Mesenchymal stem cell (in vitro differentiated cells and primary cell): ENCODE data around the gene C1D.
A peak's percentile ranks its signal among the peaks of the same experiment; 100 is the strongest.

ENCODE experiments used
- DNase-seq: peaks from one replicate; pipeline ENCODE4 v3.0.0-alpha.2; 2013
- H2AFZ ChIP-seq: one replicate; pipeline ENCODE4 v1.6.1; 2013; ENCODE audit warnings: low read depth, mild to moderate bottlenecking, control low read depth, inconsistent platforms, low read length, moderate library complexity
- H2AK5ac ChIP-seq: 2 replicates; pipeline ENCODE4 v1.6.1; 2013; ENCODE audit warnings: low read length, moderate library complexity, mild to moderate bottlenecking, inconsistent platforms; ENCODE audit not compliant: severe bottlenecking
- H2BK120ac ChIP-seq: one replicate; pipeline ENCODE4 v1.6.1; 2013; ENCODE audit warnings: low read depth, mild to moderate bottlenecking, inconsistent platforms, low read length, moderate library complexity
- H2BK12ac ChIP-seq, 2 experiments: one replicate each; pipeline ENCODE4 v1.6.1; 2013; ENCODE audit warnings: inconsistent platforms in 2 of 2, low read length in 2 of 2, mild to moderate bottlenecking in 2 of 2, moderate library complexity in 2 of 2, control low read depth in 1 of 2
- H2BK15ac ChIP-seq: one replicate; pipeline ENCODE4 v1.6.1; 2013; ENCODE audit warnings: mild to moderate bottlenecking, low read depth, inconsistent platforms; ENCODE audit not compliant: poor library complexity, severe bottlenecking
- H2BK5ac ChIP-seq: 2 replicates; pipeline ENCODE4 v1.6.1; 2013; ENCODE audit warnings: low read depth, mild to moderate bottlenecking, low read length, control low read depth, inconsistent platforms; ENCODE audit not compliant: poor library complexity, severe bottlenecking
- H3K14ac ChIP-seq, 2 experiments: one replicate each; pipeline ENCODE4 v1.6.1; 2013; ENCODE audit warnings: inconsistent platforms in 2 of 2, low read length in 2 of 2, control low read depth in 1 of 2, mild to moderate bottlenecking in 1 of 2, moderate library complexity in 1 of 2
- H3K18ac ChIP-seq, 2 experiments: one replicate each; pipeline ENCODE4 v1.6.1; 2013; ENCODE audit warnings: inconsistent platforms in 2 of 2, low read length in 2 of 2, control low read depth in 1 of 2, low read depth in 1 of 2, mild to moderate bottlenecking in 1 of 2
- H3K23ac ChIP-seq, 2 experiments: one replicate each; pipeline ENCODE4 v1.6.1; 2013; ENCODE audit warnings: inconsistent platforms in 2 of 2, low read length in 2 of 2, mild to moderate bottlenecking in 2 of 2, moderate library complexity in 2 of 2, control low read depth in 1 of 2
- H3K27ac ChIP-seq: 2 replicates; pipeline ENCODE4 v1.5.1; 2013; ENCODE audit warnings: mild to moderate bottlenecking, moderate library complexity, low read length, control low read depth, inconsistent platforms; ENCODE audit not compliant: poor library complexity, severe bottlenecking
- H3K27me3 ChIP-seq, 2 experiments: 2 replicates each; pipeline versions ENCODE4 v1.6.1 to v1.7.0; 2013; ENCODE audit warnings: low read length in 2 of 2, mild to moderate bottlenecking in 2 of 2, moderate library complexity in 2 of 2, control low read depth in 1 of 2, inconsistent platforms in 1 of 2; ENCODE audit not compliant: control insufficient read depth in 1 of 2, insufficient read depth in 1 of 2
- H3K36me3 ChIP-seq, 2 experiments: 2 replicates each; pipeline versions ENCODE4 v1.6.1 to v1.7.0; 2013; ENCODE audit warnings: low read length in 2 of 2, control low read depth in 1 of 2, inconsistent platforms in 1 of 2, low read depth in 1 of 2, mild to moderate bottlenecking in 1 of 2; ENCODE audit not compliant: insufficient read depth in 2 of 2, control insufficient read depth in 1 of 2
- H3K4ac ChIP-seq, 2 experiments: one replicate each; pipeline ENCODE4 v1.6.1; 2013; ENCODE audit warnings: inconsistent platforms in 2 of 2, low read length in 2 of 2, mild to moderate bottlenecking in 2 of 2, moderate library complexity in 2 of 2, control low read depth in 1 of 2, low read depth in 1 of 2
- H3K4me1 ChIP-seq: 2 replicates; pipeline ENCODE4 v1.6.1; 2013; ENCODE audit warnings: low read depth, low read length, control low read depth; ENCODE audit not compliant: control insufficient read depth, insufficient read depth
- H3K4me2 ChIP-seq: 2 replicates; pipeline ENCODE4 v1.6.1; 2013; ENCODE audit warnings: low read length, mild to moderate bottlenecking, inconsistent platforms; ENCODE audit not compliant: poor library complexity, severe bottlenecking
- H3K4me3 ChIP-seq, 2 experiments: 2 replicates each; pipeline versions ENCODE4 v1.5.1 to v1.7.0; 2013; ENCODE audit warnings: low read length in 2 of 2, mild to moderate bottlenecking in 2 of 2, control low read depth in 1 of 2, low read depth in 1 of 2; ENCODE audit not compliant: insufficient read depth in 1 of 2
- H3K79me1 ChIP-seq: replicated peaks from 2 replicates; pipeline ENCODE4 v1.6.1; 2013; ENCODE audit warnings: mild to moderate bottlenecking, control low read depth, low read length, inconsistent platforms; ENCODE audit not compliant: poor library complexity, severe bottlenecking
- H3K9ac ChIP-seq: 2 replicates; pipeline ENCODE4 v1.7.0; 2013; ENCODE audit warnings: mild to moderate bottlenecking, low read length, moderate library complexity
- H3K9me3 ChIP-seq: 2 replicates; pipeline ENCODE4 v1.7.0; 2013; ENCODE audit warnings: mild to moderate bottlenecking, low read length; ENCODE audit not compliant: control insufficient read depth
- H4K8ac ChIP-seq: one replicate; pipeline ENCODE4 v1.6.1; 2013; ENCODE audit warnings: inconsistent platforms, mild to moderate bottlenecking, low read length, moderate library complexity
- H4K91ac ChIP-seq: one replicate; pipeline ENCODE4 v1.6.1; 2013; ENCODE audit warnings: mild to moderate bottlenecking, low read length, inconsistent platforms
- WGBS: methylation state at CpG from one replicate; pipeline ENCODE4 v1.1.7; 2013; ENCODE audit warnings: mixed read lengths; 5-methylcytosine and 5-hydroxymethylcytosine counted together

Gene C1D

DNA sequence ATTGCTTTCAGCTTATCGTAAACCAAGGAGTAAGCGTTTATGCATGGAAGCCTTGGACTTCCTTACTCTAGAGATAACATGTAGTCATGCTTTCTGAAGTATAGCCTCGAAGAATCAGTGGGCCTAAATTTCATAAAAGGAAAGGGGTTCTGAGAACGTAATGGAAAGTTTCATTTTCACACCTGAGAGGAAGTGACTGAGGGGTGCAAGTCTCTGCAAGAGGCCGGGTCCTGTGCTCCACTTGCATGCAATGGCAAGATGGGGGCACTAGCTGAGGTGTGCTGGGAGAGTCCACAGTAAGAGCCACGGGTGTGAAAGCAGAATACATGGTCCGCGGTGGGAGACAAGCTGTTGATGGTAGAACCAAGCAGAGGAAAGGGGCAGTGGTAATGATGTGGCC, 36.5 kb upstream of the C1D start:
- no peak overlapping the region for H3K9ac ChIP-seq
- 91% methylated on average over 8 of the region's 8 CpGs for WGBS
- H3K27me3 ChIP-seq, result peaks cover 0 to 7% of the 10 kb centered on the region in 2 experiments
- no peak overlapping the region for H3K4me3 ChIP-seq
- H3K14ac ChIP-seq, result no peak overlapping the region
- H3K18ac ChIP-seq, result no peak overlapping the region
- no peak overlapping the region for H2AK5ac ChIP-seq
- no peak overlapping the region for H3K27ac ChIP-seq
- H2AFZ ChIP-seq, result no peak overlapping the region
- H4K8ac ChIP-seq, result peak overlapping the region; percentile 47
- H3K4me2 ChIP-seq, result no peak overlapping the region
- no peak overlapping the region for H3K4ac ChIP-seq
- H2BK120ac ChIP-seq, result no peak overlapping the region
- no peak overlapping the region for H3K23ac ChIP-seq
- H4K91ac ChIP-seq, result no peak overlapping the region
- H3K9me3 ChIP-seq, result no peaks in the 10 kb centered on the region
- no peaks in the 10 kb centered on the region for H3K36me3 ChIP-seq
- H2BK15ac ChIP-seq, result no peak overlapping the region
- no peaks in the 10 kb centered on the region for H3K79me1 ChIP-seq
- DNase-seq, result no peak
- H3K4me1 ChIP-seq, result no peaks in the 10 kb centered on the region
- H2BK12ac ChIP-seq, result no peak overlapping the region
- H2BK5ac ChIP-seq, result no peak overlapping the region

DNA sequence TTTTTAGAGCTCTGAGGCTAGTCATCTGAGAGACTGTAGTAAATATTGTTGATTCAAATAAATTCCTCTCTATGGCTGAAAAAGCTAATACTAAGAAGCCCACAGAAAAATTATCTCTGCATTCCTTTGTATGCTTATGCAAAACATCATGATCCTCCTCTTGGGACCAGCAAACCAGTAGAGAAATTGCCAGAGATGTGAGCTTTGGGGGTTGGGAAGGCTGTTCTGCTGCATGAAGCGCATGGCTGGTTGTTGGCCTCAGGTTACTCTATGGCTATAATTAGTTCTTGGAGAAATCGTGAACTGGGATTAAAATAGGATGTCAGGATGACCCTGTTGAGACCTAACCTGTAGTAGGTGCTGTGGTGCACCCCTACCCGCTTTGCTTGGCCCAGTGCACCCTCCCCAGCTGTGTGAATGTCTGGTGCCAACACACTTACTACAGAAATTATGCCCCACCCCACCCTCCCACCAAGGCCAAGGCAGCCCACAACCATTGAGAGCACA, 35.5 kb upstream of the C1D start:
- no peak overlapping the region for H3K18ac ChIP-seq
- no peak overlapping the region for H3K9ac ChIP-seq
- H3K27me3 ChIP-seq, result peaks cover 0 to 11% of the 10 kb centered on the region in 2 experiments
- H3K9me3 ChIP-seq, result no peaks in the 10 kb centered on the region
- H2BK15ac ChIP-seq, result no peak overlapping the region
- H3K36me3 ChIP-seq, result no peaks in the 10 kb centered on the region
- H2BK5ac ChIP-seq, result no peak overlapping the region
- H3K14ac ChIP-seq, result no peak overlapping the region
- no peak overlapping the region for H2AFZ ChIP-seq
- 82% methylated on average over 3 of the region's 3 CpGs for WGBS
- no peak overlapping the region for H3K23ac ChIP-seq
- no peak for DNase-seq
- no peak overlapping the region for H2BK120ac ChIP-seq
- H2AK5ac ChIP-seq, result no peak overlapping the region
- H2BK12ac ChIP-seq, result no peak overlapping the region
- H3K79me1 ChIP-seq, result no peaks in the 10 kb centered on the region
- no peak overlapping the region for H3K4me3 ChIP-seq
- H4K8ac ChIP-seq, result no peak overlapping the region
- H4K91ac ChIP-seq, result no peak overlapping the region
- H3K4me1 ChIP-seq, result no peaks in the 10 kb centered on the region
- no peak overlapping the region for H3K4ac ChIP-seq
- no peak overlapping the region for H3K4me2 ChIP-seq
- no peak overlapping the region for H3K27ac ChIP-seq

DNA sequence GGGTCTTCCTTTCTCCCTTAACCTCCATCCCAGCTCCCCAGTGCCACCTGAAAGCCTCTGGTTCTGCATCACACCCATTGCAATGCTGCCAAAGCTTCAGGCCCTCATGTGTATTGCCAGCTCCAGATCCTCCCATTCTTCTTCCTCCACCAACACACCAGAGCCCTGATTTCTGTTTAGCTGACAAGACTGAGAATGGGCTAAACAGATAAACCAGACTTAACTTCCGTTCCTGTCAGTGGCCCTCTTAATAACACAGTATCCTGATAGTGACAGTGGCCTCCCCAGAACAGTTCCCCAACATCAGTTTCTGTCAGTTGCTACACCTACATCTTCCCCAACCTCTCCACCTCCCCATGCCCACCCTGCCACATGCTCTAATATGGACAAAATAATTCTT, 31.3 kb upstream of the C1D start:
- Histone ChIP-seq H3K18ac (no peak overlapping the region), H3K79me1 (no peaks in the 10 kb centered on the region)

DNA sequence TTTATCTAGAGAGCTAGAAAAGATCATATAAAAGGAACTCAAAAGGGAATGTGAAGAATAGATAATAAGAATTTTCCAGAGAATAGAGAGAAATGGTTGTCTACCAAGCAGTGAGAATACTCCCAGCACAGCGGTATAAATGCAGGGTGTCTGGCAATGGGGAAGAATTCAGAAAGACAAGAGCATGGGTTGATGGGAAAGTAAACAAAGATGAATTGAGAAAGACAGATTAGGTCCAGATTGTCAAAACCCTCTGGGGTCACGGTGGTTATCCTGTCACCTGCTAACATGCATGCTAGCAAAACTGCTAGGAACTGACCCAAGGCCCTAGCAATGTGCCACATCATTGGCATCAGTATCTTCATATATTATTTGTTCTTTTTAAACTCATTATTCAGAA, 30.8 kb upstream of the C1D start:
- no peak overlapping the region for H2BK120ac ChIP-seq
- no peak for DNase-seq
- no peaks in the 10 kb centered on the region for H3K79me1 ChIP-seq
- H3K36me3 ChIP-seq, result no peaks in the 10 kb centered on the region
- no peak overlapping the region for H3K4me2 ChIP-seq
- 97% methylated on average over 2 of the region's 2 CpGs for WGBS
- no peaks in the 10 kb centered on the region for H3K9me3 ChIP-seq
- no peak overlapping the region for H2BK5ac ChIP-seq
- no peak overlapping the region for H2AK5ac ChIP-seq
- no peak overlapping the region for H3K14ac ChIP-seq
- H3K27me3 ChIP-seq, result peaks cover 0 to 11% of the 10 kb centered on the region in 2 experiments
- no peak overlapping the region for H3K4ac ChIP-seq
- no peak overlapping the region for H4K8ac ChIP-seq
- H2AFZ ChIP-seq, result no peak overlapping the region
- H3K18ac ChIP-seq, result no peak overlapping the region
- no peak overlapping the region for H3K9ac ChIP-seq
- no peaks in the 10 kb centered on the region for H3K4me1 ChIP-seq
- H4K91ac ChIP-seq, result no peak overlapping the region
- H3K27ac ChIP-seq, result no peak overlapping the region
- H2BK15ac ChIP-seq, result no peak overlapping the region
- H3K23ac ChIP-seq, result no peak overlapping the region
- no peak overlapping the region for H2BK12ac ChIP-seq
- H3K4me3 ChIP-seq, result no peak overlapping the region

More for the DNA sequence above, 31.3 kb upstream of the C1D start:
- H3K27ac ChIP-seq, result no peak overlapping the region
- no peak overlapping the region for H2AK5ac ChIP-seq
- no peak overlapping the region for H2BK15ac ChIP-seq
- H2BK5ac ChIP-seq, result no peak overlapping the region
- H3K9ac ChIP-seq, result no peak overlapping the region
- no peak overlapping the region for H3K14ac ChIP-seq
- H3K23ac ChIP-seq, result no peak overlapping the region
- H4K91ac ChIP-seq, result no peak overlapping the region
- H3K4me3 ChIP-seq, result no peak overlapping the region
- H2BK12ac ChIP-seq, result no peak overlapping the region
- H3K4me2 ChIP-seq, result no peak overlapping the region
- H4K8ac ChIP-seq, result no peak overlapping the region
- no peak for DNase-seq
- H3K27me3 ChIP-seq, result peaks cover 0 to 11% of the 10 kb centered on the region in 2 experiments
- H2BK120ac ChIP-seq, result no peak overlapping the region
- no peaks in the 10 kb centered on the region for H3K4me1 ChIP-seq
- 63% methylated on average over 1 of the region's 1 CpG for WGBS
- H2AFZ ChIP-seq, result no peak overlapping the region
- no peaks in the 10 kb centered on the region for H3K9me3 ChIP-seq
- H3K36me3 ChIP-seq, result no peaks in the 10 kb centered on the region
- no peak overlapping the region for H3K4ac ChIP-seq
